ENCODE results near the gene CXCR3.
"Not testable (repeated sequence)": the region's sequence is repeated elsewhere in the genome, so short reads cannot be mapped to it uniquely, and the experiment has no call there.

DNA sequence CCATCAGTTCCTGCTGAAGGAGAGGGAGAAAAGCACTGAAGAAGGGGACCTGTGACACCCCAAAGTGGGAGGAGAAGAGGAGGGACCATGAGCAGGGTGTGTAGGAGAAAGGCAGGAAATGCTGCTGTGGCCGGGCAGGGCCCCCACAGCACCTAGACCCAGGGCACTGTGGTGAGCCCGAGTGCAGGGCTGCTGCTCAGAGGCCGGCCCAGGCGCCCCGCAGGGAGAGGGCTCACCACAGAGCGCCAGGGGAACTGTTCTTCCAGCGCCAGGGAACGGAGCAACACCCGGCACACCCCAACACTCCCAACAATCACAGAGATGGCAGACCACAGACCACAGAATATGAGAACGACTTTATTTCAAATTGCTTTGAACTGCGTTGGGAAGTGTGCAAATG lies 44.3 kb upstream of the CXCR3 start:
- TF ChIP-seq CTCF, POLR2AphosphoS5 (IDR thresholded peaks at IDR 0.05): not testable (repeated sequence)
